ENCODE data around the gene ZNF474. TPM values are rescaled to one million over a fixed set of nuclear protein-coding genes. Genes with fewer than 3 reads are reported as not detected.
"Not testable (repeated sequence)": the region's sequence is repeated elsewhere in the genome, so short reads cannot be mapped to it uniquely, and the experiment has no call there.

Gene ZNF474
- total RNA-seq, 3 donors from 2014 or later: 0.28 to 0.61 TPM; not detected in 1

GRCh38 chr5:122091936-122092600 lies 37.3 kb upstream of the ZNF474 start:
- ATAC-seq (peak; percentile 48), DNase-seq (no peak)
- Histone ChIP-seq H3K4me1 (ENCODE audit: low read depth) (no peaks in the 10 kb centered on the region), H3K4me3 (no peak overlapping the region), H3K36me3 (ENCODE audit: low read depth) (no peaks in the 10 kb centered on the region), H3K9me3 (no peaks in the 10 kb centered on the region)
- intact Hi-C loops (cut with DNase I, micrococcal nuclease): no loop called here
- TF ChIP-seq, protein P1, sequence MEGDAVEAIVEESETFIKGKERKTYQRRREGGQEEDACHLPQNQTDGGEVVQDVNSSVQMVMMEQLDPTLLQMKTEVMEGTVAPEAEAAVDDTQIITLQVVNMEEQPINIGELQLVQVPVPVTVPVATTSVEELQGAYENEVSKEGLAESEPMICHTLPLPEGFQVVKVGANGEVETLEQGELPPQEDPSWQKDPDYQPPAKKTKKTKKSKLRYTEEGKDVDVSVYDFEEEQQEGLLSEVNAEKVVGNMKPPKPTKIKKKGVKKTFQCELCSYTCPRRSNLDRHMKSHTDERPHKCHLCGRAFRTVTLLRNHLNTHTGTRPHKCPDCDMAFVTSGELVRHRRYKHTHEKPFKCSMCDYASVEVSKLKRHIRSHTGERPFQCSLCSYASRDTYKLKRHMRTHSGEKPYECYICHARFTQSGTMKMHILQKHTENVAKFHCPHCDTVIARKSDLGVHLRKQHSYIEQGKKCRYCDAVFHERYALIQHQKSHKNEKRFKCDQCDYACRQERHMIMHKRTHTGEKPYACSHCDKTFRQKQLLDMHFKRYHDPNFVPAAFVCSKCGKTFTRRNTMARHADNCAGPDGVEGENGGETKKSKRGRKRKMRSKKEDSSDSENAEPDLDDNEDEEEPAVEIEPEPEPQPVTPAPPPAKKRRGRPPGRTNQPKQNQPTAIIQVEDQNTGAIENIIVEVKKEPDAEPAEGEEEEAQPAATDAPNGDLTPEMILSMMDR (IDR thresholded peaks at IDR 0.05): no peak

DNA sequence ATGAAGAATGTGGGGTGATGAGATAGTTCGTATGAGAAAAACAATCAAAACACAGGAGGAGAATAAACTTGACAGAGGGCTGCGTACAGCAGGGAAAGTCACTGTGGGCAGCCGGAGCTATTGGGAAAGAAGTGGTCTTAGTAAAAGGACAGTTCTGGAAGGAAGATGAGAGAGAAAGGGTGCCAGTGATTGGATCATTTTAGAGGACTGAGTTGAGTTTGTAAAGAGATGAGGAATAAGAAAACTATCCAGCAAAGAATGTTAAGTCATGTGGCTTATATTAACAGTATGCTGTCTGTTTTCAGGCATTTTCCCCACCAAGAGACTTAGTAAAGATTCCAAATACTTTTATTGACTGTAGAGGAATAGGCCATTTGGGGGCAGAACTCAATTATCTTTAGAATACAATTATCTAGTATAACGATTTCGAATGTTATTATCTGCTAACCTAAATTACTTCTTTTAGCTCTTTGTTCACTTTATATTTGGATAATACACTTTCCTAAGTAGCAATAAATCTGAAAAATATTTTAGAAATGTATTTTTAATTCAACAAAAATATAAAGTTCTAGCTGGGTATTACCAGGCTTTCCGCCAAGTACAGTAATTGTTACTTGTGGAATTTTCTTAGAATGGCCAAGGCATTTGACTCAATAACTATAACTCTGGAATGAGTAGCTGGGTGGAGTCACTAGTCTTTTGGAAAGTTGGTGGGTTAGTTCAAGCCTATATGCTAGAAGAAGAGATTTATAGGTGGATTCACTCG lies 35.7 kb upstream of the ZNF474 start:
- H3K9me3 ChIP-seq: no peaks in the 10 kb centered on the region
- no peak for DNase-seq
- ATAC-seq: no peak
- intact Hi-C loops (cut with DNase I, micrococcal nuclease): no loop called here
- TF ChIP-seq, protein P1 (IDR thresholded peaks at IDR 0.05): no peak
- no peaks in the 10 kb centered on the region for H3K36me3 ChIP-seq (ENCODE audit: low read depth)
- H3K4me3 ChIP-seq: no peak overlapping the region
- no peaks in the 10 kb centered on the region for H3K4me1 ChIP-seq (ENCODE audit: low read depth)

DNA sequence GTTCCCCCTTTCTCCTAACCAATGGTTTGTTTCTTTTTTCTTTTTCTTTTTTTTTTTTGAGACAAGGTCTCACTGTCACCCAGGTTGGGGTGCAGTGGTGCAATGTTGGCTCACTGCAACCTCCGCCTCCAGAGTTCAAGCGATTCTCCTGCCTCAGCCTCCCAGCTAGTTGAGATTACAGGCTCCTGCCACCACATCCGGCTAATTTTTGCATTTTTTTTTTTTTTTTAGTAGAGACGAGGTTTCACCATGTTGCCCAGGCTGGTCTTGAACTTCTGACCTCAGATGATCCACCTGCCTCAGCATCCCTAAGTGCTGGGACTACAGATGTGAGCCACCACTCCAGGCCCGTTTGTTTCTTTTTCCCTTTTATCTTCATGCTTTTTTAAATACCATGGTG lies 35.1 kb upstream of the ZNF474 start:
- ATAC-seq: not testable (repeated sequence)

GRCh38 chr5:122095158-122095557 lies 34.2 kb upstream of the ZNF474 start:
- DNase-seq (no peak), ATAC-seq (no peak)
- TF ChIP-seq, protein P1 (IDR thresholded peaks at IDR 0.05): no peak
- no peak overlapping the region for H3K4me3 ChIP-seq
- H3K36me3 ChIP-seq (ENCODE audit: low read depth): no peaks in the 10 kb centered on the region
- no peaks in the 10 kb centered on the region for H3K9me3 ChIP-seq
- intact Hi-C loops (cut with DNase I, micrococcal nuclease): no loop called here
- H3K4me1 ChIP-seq (ENCODE audit: low read depth): no peaks in the 10 kb centered on the region

More for the DNA sequence above, 35.1 kb upstream of the ZNF474 start:
- intact Hi-C loops (cut with DNase I, micrococcal nuclease); H3K4me1 ChIP-seq (ENCODE audit: low read depth); DNase-seq; H3K9me3 ChIP-seq; H3K36me3 ChIP-seq (ENCODE audit: low read depth); H3K4me3 ChIP-seq: not testable (repeated sequence)

DNA sequence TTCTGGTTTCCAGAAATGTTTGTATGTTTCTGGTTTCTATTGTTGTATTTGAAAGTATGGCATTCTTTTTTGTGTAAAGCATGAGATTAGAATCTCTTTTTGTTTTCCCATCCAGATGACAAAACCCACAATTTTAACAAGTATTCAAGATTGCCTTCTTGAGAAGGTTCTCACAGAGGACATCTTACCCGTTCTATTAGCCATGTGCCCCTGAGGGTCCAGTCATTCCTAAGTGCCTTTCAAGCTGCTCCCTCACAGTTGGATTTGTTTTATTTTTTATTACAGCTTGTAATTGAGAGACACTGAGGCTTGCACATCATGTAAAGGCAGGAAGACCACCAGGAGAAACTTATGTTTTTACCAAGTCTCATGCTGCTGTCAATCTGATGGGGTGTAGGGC lies 32.0 kb upstream of the ZNF474 start:
- ATAC-seq: no peak
- TF ChIP-seq, protein P1 (IDR thresholded peaks at IDR 0.05): no peak
- intact Hi-C loops (cut with DNase I, micrococcal nuclease): no loop called here

GRCh38 chr5:122099060-122099790 lies 30.1 kb upstream of the ZNF474 start:
- Histone ChIP-seq H3K36me3 (ENCODE audit: low read depth) (no peaks in the 10 kb centered on the region), H3K4me3 (no peak overlapping the region), H3K4me1 (ENCODE audit: low read depth) (no peaks in the 10 kb centered on the region), H3K9me3 (no peaks in the 10 kb centered on the region)
- intact Hi-C loops (cut with DNase I, micrococcal nuclease): no loop called here
- DNase-seq (no peak), ATAC-seq (no peak)
- TF ChIP-seq, protein P1 (IDR thresholded peaks at IDR 0.05): no peak

More for the DNA sequence above, 32.0 kb upstream of the ZNF474 start:
- H3K4me1 ChIP-seq (ENCODE audit: low read depth): no peaks in the 10 kb centered on the region
- H3K36me3 ChIP-seq (ENCODE audit: low read depth): no peaks in the 10 kb centered on the region
- DNase-seq: no peak
- no peaks in the 10 kb centered on the region for H3K9me3 ChIP-seq
- no peak overlapping the region for H3K4me3 ChIP-seq

Data from mucosa of descending colon (tissue), 3 donors.